Activated CD4-positive, alpha-beta T cell treated with anti-CD3 and anti-CD28 coated beads, Interleukin-2, amount 50 U/mL, for 1 hour (primary cell): Measurements from ENCODE around the gene CHST2.
"Not testable (repeated sequence)": the region's sequence is repeated elsewhere in the genome, so short reads cannot be mapped to it uniquely, and the experiment has no call there.

Source experiments
- DNase-seq: peaks from one replicate; pipeline ENCODE4 v3.0.0-alpha.2; 2020

CHST2 gene

GRCh38 chr3:143135150-143135549 lies 15.6 kb downstream of the CHST2 start:
- DNase-seq = no peak

DNA sequence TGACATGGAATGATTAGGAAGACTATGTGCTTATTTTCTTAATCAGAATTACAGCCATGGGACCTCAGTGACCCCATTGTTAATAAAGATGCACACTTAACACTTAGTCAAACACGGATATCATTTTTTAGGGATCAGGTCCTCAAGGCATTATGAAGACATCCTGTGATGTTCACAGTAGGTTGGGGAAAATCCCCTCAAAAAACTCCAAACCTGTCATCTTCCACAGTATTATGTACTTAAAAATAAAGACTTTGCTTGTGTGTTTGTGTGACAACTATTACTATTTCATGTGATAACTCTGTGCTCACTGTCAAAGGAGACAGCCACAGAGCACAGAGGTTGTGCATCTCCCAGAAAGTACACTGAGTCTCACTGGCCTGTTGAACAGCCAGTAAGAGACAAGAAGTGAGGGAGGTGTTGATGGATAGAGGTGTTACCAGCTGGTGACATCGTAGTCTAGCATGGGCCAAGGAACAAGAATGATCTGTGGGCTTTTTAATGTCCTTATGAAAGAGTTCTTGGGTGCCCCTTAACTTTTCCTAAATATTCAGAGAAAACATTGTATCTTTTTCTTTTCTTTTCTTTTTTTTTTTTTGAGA lies 18.0 kb downstream of the CHST2 start:
- DNase-seq = no peak

GRCh38 chr3:143138953-143139352 lies 19.4 kb downstream of the CHST2 start:
- DNase-seq = no peak

GRCh38 chr3:143139762-143140161 lies 20.2 kb downstream of the CHST2 start:
- DNase-seq = no peak

DNA sequence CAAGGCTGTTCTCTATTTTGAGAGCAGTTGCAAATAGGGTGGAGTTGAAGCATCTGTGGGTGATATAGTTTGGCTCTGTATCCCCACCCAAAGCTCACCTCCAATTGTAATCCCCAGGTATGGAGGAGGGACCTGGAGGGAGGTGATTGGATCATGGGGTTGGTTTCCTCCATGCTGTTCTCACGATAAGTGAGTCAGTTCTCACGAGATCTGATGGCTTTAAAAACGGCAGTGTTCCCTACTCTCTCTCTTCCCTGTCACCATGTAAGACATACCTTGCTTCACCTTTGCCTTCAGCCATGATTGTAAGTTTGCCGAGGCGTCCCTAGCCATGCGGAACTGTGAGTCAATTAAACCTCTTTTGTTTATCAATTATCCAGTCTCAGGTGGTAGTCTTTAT lies 21.0 kb downstream of the CHST2 start:
- no peak for DNase-seq

- DNase-seq = no peak
Observed at GRCh38 chr3:143142354-143142753, 22.8 kb downstream of the CHST2 start.

DNA sequence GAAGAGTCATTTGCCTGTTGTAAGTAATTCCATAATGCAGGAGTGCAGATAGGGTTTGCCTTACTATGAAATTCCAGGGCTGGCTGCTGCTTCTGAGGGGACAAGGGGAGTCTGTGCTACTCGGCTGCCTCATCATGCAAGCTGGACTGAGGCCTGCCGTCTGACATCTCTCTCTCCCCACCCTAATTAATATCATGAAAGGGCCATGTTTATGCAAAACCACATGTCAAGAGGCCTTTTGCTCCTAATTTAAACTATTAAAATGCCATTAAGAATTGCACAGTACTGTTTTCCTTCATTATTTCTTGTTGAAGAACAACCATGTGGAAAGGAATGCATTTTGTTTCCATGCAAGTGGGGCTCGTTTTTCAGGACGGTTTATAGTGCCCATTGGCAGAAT lies 26.3 kb downstream of the CHST2 start:
- DNase-seq = no peak

GRCh38 chr3:143146486-143147274 lies 27.1 kb downstream of the CHST2 start:
- DNase-seq = no peak

- no peak for DNase-seq
Observed at GRCh38 chr3:143147707-143148106, 28.1 kb downstream of the CHST2 start.

DNA sequence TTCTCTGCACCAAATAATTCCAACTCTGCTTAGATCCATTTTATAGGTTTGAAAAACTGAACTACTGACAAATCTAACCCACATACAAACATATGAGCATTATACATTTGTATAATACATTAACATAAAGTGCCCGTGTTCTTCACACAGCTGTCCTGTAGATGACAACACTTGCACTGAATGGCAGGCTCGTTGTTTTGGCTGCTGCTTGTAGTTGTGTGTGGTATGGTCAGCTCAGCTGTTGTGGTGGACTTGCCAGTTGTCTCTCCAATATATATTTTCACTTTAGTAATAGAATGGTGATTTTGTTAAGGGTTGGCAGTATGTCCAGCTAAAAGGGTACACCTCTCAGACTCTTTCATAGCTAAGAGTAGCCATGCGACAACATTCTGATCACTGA lies 30.5 kb downstream of the CHST2 start:
- no peak for DNase-seq

DNA sequence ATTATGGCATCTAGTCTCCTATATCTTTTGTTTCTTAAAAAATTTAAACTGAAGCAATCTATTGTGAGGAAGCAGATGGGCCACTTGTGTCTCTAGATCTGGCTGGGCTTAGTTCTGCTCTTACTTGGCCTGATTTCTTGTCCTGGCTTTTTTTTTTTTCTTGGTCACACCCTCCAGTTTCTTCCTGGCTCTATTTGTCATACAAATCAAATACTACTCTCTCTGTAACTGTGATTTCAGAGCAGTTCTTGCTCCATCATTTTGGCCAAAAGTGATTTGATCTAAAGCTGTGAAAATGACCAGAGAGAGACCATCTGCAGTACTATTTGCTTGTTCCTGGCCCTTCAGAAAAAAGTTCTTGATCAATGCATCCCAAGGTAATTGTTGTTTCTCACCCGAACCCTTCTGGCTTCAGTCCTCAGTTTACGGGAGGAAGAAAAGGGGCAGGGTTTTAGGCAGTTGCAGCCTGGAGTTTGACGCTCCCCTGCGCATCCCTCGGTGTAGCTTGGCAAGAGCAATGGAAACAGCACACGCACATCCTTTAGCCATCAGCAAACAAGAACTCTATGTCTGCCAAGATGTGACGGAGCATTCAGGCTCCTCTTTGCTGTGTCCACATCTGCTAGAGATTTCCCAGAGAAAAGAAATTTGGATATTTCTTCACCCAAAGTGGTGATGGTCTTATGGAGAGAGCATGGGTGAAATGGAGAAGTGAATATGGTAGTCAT lies 31.6 kb downstream of the CHST2 start:
- DNase-seq = no peak

DNA sequence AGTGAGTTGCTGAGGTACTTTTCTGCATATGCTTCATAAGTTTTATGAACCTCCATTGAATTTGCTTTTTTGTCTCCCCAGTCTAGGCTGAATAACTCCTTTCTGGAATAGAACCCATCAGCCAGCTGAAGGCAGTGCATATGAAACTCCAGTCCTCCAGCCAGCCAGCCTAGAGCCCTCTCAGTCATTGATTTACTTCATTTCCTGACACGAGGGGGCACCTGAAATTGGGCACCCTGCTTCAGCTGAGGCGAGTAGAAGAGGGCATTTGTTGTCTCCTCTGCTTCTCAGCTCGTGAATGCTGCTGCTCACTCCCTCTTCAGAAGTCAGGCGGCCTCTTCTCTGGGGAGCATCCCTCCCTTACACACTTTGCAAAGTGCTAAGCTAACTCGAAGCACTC lies 32.5 kb downstream of the CHST2 start:
- no peak for DNase-seq

DNA sequence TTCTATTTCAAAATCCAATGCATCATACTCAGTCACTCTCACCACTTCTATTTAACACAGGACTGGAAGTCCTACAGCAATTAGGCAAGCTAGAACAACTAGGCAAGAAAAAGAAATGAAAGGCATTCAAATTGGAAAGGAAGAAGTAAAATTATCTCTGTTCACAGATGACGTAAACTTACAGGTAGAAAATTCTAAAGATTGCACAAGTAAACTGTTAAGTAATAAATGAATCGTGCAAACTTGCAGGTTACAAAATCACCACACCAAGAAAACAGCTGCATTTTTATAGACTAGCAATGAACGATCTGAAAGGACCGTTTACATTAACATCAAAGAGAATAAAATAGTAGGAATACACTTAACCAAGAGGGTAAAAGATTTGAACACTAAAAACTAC lies 36.2 kb downstream of the CHST2 start:
- DNase-seq = no peak

- DNase-seq = no peak
Observed at GRCh38 chr3:143158014-143158988, 38.7 kb downstream of the CHST2 start.

- no peak for DNase-seq
Observed at GRCh38 chr3:143160437-143160836, 40.9 kb downstream of the CHST2 start.

DNA sequence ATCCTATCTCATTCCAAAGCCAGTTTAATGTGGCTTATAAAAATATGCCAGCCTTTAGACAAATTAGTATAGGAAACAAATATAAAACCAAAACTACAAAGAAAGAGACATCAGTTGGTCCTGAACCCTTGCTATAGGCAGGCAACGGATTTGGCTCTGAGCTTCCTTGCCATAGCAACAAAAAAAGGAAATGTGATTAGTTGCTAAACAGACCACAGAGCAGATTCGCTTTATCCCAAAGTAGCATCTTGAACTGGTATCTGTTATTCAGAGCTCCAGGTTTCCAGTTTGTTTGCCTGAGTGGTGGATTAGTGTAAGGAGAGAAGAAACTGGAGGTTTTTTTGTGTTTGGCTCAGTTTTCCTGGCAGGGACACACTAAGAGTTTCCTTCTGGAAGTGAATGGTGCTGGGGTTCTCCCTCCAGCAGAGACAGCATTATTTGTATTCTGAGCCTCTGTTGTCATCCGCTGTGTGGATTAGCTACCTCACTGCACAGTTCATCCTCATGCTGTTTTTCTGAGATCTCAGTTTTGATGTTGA lies 44.1 kb downstream of the CHST2 start:
- no peak for DNase-seq

DNA sequence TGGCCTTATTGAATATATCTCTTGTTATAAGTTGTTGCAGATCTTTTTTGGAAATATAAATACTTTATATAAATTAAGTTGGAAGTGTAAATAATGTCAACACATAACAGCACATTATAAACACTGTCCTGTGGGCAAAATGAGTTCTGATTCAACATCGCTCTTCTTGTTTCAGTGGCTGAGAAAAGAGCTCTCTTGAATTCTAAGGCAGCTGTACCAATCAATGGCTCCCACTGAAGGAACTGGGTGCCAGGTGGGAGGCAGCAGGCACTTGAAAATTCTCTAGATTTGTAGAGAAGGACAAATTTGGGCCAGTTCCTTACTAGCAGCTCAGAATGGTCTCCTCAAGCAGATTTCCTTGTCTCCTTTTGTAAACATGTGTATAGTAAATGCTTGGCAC lies 45.6 kb downstream of the CHST2 start:
- DNase-seq = no peak

DNA sequence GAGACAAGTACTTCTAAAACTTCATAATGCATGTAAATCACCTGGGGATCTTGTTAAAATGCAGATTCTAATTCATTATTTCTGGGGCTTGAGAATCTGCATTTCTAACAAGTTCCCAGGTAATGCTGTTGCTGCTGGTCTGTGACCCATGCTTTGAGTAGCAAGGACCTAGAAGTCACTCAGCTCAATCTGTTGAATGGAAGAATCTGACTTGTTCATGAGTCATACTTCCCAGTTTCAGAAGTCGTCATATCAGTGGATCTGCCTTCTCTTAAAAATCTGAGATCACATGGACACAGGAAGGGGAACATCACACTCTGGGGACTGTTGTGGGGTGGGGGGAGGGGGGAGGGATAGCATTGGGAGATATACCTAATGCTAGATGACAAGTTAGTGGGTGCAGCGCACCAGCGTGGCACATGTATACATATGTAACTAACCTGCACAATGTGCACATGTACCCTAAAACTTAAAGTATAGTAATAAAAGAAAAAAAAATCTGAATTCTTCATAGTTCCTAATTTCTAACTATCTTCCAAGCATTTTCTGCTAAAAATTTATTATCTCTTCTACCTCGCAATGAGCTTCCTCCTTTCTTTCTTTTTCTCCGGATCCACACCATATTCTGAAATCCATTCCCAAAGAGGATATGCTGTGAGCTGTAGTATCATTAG lies 46.2 kb downstream of the CHST2 start:
- not testable (repeated sequence) for DNase-seq

DNA sequence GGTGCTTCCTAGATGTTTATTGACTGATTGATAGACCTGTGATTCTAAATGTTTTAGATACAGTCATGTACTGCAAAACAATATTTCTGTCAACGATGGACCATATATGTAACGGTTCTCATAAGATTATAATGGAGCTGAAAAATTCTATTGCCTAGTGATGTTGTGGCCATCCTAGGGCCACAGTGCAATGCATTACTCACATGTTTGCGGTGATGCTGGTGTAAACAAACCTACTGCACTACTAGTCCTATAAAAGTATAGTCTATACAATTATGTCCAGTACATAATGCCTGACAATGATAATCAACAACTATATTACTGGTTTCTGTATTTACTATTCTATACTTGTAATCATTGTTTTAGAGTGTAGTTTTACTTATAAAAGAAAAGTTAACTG lies 46.8 kb downstream of the CHST2 start:
- no peak for DNase-seq

DNA sequence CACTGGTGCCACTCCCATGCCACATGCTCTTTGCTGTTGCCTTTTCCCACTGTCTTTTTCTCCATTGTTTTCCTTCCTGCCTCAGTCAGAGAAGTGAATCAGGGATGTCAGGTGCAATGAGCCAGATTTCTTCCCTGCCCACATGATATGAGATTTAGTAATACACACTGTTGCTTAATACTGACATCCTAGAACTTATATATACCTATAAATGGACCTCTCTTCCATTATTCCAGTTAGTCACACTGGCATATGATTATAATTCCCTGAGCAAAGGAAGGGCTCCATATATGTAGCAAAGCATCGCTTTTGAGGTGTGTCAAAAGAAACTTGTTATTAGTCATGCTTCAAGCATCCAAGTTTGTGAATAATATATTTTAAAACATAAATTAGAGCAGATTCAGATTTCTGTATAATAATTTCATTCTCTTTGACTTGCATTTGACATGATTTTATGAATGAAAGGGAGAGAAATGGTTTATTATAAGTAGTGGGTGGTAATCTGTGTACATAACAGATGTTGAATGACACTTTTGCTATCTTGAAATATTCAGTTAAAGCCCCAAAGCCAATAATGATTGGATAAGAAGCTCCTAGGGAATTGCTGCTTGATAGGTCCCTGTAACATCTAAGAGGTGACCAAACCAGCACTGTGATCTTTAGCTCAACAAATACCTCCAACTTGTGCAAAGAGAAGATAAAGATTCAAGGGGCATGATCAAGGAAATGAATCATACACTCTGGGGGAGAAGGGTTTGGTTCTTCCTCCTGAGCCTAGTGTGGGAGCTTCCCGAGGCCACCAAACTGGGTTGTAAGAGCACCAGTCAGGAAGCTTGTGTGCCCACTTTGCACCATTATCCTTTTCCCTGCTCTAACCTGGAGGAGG lies 48.6 kb downstream of the CHST2 start:
- no peak for DNase-seq

GRCh38 chr3:143168855-143169192 lies 49.3 kb downstream of the CHST2 start:
- DNase-seq = no peak
